GM12875 (cell line): ENCODE measurements around the gene ACTL6B.
"Not testable (repeated sequence)": the region's sequence is repeated elsewhere in the genome, so short reads cannot be mapped to it uniquely, and the experiment has no call there.

Experiments
- H3K4me3 ChIP-seq: one replicate; pipeline ENCODE4 v1.5.1; 2011; ENCODE audit warnings: low read depth, low read length, control low read depth
- TF ChIP-seq, protein P1 (sequence below): IDR thresholded peaks from 2 replicates; pipeline ENCODE4 v1.5.1; 2011; ENCODE audit warnings: low read depth, mild to moderate bottlenecking, control low read depth, inconsistent platforms, low read length, moderate library complexity, borderline replicate concordance; ENCODE audit not compliant: insufficient read depth

ACTL6B gene

DNA sequence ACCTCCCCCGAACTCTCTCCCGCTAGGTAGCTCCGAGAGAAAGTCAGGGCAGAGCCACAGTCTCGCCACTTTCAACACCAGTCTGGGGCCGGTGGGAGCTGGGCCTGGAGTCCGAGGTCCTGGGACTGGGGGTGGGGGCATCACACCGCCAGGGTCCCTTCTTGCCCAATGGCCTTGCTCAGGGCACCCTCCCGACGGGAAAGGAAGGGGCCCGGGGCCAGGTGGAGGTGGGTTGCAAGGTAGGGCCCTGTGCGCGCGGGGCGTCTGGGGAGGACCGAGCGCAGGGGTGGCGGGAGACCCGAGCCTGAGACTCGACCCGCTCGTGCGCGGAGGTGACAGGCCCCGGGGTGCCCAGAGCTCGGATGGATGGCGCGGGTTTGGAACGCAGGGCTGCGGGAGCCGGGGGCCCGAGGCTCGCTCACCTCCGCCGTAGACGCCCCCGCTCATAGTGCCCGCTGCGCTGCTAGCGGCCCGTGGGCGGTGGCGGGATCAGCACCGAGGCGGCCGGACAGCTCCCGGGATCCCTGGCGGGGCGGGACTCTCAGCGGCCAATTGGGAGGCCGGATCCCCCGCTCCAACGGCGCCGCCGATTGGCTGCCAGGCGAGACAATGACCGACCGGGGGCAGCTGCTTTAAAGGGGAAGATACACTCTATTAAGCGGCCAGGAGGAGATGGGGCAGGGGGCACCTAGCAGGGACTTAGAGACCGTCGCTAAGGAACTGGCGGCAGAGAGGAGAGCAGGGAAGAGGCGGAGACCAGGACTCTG, at the start of gene ACTL6B:
ACTL6B (minus strand) TSS at position 541 of the 767 bp plus-strand sequence; CDS start at position 447, 94 bp downstream.
- TF ChIP-seq, protein P1, sequence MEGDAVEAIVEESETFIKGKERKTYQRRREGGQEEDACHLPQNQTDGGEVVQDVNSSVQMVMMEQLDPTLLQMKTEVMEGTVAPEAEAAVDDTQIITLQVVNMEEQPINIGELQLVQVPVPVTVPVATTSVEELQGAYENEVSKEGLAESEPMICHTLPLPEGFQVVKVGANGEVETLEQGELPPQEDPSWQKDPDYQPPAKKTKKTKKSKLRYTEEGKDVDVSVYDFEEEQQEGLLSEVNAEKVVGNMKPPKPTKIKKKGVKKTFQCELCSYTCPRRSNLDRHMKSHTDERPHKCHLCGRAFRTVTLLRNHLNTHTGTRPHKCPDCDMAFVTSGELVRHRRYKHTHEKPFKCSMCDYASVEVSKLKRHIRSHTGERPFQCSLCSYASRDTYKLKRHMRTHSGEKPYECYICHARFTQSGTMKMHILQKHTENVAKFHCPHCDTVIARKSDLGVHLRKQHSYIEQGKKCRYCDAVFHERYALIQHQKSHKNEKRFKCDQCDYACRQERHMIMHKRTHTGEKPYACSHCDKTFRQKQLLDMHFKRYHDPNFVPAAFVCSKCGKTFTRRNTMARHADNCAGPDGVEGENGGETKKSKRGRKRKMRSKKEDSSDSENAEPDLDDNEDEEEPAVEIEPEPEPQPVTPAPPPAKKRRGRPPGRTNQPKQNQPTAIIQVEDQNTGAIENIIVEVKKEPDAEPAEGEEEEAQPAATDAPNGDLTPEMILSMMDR: no peak
- no peak within 1 kb of the TSS for H3K4me3 ChIP-seq

DNA sequence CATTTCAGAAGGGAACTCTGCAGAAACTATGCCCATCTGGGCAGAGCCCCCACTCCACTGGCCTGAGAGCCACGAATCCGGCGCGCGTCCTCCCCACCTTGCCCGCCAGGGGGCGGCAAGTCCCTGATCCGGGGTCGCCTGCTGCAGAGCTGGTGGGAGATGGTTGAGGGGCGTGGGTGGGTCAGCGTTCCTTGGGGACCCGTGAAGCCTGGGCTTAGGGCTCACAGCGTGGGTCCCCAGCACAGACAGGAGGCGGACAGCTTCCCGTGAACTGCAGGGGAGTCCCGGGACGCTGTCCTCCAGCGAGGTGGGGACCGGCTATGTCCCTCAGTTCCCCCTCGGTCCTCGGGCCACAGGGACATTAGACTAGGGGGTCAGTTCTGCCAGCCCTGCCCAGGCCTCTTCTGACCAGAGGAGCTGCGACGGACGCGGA, 49.1 kb upstream of the ACTL6B start:
- TF ChIP-seq, protein P1: peak; percentile 97
- peak overlapping the region; percentile 94 for H3K4me3 ChIP-seq

DNA sequence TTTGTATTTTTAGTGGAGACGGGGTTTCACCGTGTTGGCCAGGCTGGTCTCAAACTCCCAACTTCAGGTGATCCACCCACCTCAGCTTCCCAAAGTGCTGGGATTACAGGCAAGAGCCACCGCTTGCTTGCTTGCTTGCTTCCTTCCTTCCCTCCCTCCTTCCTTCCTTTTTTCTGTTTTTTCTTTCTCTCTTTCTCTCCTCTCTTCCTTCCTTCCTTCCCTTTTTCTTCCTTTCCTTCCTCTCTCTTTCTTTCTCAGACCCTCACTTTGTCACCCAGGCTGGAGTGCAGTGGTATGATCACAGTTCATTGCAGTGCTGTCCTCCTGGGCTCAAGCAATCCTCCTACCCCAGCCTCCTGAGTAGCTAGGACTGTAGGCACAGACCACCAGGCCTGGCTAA, 44.8 kb upstream of the ACTL6B start:
- H3K4me3 ChIP-seq: not testable (repeated sequence)

DNA sequence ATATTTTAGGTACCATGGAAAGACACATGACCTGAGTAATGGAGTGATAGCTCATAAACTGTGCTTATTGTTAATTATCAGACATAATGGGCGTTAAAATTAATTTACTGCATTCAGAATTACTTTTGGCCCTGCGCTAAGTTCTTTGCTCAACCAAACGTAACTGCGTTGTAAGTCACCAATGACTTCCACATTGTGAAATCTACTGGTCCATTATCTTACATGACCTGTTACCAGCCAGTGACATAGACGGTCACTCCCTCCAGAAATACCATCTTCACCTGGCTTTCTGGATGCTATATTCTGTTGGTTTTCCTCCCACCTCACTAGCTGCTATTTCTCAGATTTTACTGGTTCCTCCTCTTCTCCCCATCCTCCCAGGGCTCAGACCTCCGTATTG, 42.8 kb upstream of the ACTL6B start:
- TF ChIP-seq, protein P1: no peak
- no peak overlapping the region for H3K4me3 ChIP-seq

DNA sequence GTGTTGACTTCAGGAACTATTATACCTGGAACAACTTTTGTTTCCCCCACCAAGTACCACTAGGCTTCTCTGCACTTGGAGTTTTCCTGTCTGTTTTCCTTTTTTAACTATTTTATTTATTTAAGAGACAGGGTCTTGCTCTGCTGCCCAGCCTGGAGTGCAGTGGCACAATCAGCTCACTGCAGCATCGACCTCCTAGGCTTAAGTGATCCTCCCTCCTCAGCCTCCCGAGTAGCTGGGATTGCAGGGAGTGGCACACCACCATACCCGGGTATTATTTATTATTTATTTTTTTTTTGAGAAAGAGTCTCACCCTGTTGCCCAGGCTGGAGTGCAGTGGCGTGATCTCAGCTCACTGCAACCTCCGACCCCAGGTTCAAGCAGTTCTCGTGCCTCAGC, 39.9 kb upstream of the ACTL6B start:
- H3K4me3 ChIP-seq: no peak overlapping the region
- TF ChIP-seq, protein P1: no peak

DNA sequence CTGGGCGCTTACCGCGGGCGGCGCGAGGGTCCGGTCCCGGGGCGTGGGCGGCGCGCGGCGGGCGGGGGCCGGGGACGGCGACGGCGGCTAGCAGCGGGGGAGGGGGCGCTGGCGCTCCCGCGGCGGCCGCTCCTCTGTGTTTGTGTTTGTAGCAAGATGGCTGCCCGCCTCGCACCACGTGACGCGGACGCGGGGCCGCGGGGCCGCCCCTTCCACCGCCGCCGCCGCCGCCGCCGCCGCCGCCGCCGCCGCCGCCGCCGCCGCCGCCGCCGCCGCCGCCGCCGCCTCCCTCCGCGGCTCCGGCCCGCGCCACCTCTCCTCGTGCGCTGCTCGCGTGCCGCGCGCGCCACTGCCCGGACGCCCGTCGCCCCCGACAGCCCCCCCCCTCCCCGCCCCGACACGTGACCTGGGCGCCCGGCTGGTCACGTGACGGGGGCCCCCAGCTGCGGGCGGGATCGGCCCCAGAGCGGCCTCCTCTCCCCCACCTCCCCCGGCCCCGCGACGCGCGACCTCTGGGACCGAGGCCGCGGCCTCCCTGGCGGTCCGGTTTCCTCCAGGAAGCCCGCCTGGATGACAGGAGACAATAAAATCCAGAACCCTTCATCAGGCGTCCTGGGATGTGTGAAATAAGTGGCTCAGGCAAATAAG, 38.0 kb upstream of the ACTL6B start, which contains the start of gene GIGYF1:
GIGYF1 (minus strand) TSS at position 153 of the 648 bp plus-strand sequence. CDS start 6,012 bp downstream, outside the sequence.
- TF ChIP-seq, protein P1: no peak
- peak within 1 kb of the TSS; percentile 91 for H3K4me3 ChIP-seq

DNA sequence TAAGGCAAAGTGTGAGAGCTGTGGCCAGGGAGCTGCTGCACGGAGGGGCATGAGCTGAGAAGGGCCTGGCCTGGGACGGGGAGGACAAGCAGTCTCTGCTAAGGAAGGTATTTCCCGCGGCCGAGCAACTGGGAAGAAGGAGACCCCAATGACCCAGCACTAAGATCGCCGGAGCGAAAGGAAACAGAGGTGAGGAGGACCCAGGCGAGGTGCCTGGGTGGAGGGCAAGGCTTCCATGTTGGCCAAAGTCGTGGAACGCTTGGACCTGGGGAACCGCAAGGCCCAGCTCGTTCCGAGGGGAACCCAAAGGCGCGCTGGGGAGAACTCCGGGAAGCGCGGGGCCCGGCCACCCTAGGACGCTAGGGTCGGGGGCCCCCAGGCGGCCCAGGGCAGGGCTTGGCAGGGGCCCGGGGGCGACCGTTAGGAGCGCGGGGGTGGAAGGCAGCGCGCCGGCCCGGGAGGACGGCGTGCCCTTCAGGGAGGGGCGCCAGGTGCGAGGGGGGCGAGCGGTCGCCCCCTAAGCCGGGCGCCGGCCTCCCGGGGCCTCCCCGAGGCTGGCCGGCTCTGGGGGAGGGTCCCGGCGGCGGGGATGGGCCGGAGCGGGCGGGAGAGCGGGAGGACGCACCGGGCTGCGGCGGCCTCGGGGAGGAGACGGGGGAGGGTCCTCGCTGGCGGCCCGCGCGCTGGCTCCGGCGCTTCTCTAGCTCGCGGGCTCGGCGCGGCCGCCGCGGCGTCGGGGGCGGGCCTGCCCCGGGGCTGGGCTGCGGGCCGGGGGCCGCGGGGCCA, 37.3 kb upstream of the ACTL6B start:
- peak overlapping the region; percentile 91 for H3K4me3 ChIP-seq
- TF ChIP-seq, protein P1: no peak
